Anterior cingulate cortex (tissue), 58 donors: Measurements from ENCODE around the gene SRPK2.
"Not testable (repeated sequence)": the region's sequence is repeated elsewhere in the genome, so short reads cannot be mapped to it uniquely, and the experiment has no call there.

ENCODE experiments used
- DNase-seq, 58 donors: peaks; one replicate each; lab custom pipeline; 2025; lab: John Stamatoyannopoulos, UW

SRPK2 gene

DNA sequence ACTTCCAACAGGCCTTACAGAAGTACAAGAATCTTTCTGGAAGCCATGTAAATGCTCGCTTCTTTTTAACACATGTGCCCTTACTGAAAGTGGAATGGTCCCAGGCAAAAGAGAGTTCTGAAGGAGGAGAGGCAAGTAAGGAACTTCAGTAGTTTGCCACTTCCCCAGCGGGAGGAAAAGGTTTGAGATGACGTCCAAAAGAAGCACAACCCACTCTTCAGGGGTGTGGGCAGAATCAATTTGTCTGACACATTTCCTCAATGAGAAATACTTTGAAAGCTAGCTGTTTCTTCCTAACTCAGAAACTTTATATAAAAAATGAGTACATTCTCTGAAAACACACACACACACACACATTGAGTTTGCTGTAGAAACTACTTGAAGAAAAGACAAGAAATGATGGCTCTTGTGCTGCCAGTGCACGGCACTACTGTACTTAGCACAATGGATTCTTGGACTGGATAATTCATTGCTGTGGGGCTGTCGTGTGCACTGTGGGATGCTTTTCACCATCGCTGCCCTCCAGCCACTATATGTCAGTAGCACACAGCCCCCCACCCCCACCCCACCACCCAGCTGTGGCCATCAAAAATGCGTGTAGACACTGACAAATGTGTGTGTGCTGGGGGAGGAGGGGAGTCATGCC, 183.0 kb downstream of the SRPK2 start:
- DNase-seq, result no peak

DNA sequence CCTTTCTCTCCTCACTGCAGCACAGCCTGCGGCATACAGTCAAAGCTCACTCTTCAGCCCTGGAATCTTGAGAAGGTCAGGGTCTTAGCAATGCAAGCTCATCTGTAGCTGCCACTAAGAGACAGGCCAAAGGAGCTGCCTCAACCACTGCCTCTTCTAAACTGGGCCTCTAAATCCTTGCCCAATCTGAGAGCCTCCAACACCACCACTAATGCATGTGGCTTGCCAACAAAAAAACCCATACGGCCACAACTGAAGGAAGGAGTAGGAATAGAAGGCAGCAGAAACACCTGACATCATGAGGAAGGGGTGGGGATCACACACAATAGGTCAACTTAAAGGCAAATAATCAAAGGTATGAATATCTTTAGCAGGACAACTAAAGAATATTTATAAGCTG, 183.8 kb downstream of the SRPK2 start:
- no peak for DNase-seq

DNA sequence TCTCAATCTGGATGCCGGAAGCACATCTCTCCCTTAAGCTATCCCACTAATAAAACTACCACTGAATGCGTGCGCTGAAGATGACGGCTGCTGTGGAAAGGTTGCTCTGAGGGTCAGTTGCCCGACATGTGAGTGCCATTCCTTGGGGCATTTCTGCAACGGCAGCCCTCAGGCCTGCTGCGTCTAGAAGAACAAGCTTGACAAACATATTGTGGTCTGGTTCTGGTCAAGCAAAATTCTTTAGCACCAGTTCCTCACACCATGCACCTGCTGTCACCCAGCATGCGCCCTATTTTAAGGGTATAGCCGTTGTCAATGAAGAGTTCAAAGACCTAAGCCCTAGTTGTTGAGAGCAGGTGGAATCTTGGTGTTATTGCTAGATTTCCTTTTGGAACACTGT, 184.2 kb downstream of the SRPK2 start:
- no peak for DNase-seq

DNA sequence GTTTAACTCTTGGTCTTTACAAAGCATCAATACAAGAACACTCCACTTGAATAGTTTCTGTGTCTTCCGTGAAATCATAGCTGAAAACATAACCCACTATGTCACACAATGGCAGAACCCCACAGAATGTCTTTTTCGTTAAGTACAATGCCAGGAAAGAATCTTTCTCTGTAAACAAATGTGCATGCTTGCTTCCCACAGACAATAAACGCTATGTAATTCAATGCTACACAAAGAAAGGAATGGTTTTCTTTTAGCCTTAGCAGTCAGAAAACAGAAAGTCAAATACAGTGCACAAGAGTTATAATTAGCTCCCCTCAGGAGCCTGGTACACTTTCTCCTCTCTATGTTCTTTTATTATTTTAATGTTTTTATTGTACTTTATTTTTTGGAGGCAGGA, 186.1 kb downstream of the SRPK2 start:
- peak in 1 of 58 donors; percentile 40 for DNase-seq

DNA sequence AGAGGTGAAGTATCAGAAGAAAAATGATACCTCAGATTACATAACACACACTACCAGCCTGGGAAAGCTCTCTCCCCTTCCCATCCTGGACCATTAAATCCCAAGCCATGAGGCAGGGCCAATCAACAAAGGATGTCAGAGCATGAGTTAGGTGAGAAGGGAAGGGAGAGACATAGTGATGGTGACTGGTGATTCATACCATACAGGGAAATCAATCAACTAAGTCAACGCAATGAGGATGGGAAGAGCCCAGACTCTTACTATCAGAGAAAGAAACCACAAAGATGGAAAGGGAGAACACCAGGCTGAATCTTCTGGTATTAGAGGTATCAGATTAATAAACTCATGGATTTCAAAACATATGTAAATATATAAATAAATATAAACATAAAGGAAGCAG, 189.3 kb downstream of the SRPK2 start:
- no peak for DNase-seq

DNA sequence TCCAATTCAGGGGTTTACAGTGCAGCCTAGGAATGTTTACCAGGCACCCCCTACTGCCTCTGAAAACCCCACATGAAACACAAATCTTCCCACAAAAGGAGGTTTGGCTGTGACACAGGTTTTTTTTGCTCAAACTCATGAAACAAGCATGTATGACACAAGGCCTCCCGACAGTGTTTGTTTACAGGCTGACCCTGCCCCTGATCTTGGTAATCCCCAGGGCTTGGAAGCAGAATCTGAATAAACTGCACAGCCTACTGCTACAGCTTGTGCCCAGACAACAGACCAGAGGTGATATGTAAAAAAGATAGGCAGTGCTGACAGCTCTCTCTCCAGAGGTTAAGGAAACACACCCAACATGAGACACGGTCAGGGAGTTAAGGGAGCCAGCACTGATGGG, 190.5 kb downstream of the SRPK2 start:
- DNase-seq, result no peak

DNA sequence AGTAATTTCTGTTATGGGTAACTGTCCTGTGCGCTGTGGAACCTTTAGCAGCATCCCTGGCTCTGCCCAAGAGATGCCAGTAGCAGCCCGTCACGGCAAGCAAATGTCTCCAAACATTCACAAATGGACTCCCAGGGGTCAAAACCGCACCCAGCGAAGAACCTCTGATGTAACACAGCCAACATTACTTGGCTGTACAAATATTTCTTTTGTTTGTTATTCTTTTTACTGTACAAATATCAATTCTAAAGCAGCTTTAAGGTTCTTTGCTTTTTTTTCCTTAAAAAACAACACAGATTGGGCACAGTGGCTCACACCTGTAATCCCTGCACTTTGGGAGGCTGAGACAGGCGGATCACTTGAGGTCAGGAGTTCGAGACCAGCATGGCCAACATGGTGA, 192.2 kb downstream of the SRPK2 start:
- DNase-seq, result no peak

DNA sequence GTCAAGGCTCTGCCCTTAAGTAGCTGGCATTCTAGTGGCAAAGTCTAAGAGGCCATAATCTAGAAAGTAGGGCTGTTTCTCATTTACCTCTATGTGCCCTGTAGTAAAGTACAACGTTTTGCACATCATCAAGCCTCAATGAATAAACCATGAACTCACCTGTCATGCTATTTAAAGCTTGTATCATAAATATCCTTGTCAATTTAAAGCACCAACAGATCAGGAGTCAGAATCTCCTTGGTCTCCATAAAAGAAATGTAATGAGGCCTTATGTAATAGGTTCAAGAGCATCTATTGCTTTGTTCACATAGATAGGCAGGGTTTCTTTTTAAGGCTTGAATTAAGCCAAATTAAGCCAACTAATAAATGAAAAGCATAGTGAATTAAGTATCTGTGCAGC, 192.8 kb downstream of the SRPK2 start:
- DNase-seq, result no peak

DNA sequence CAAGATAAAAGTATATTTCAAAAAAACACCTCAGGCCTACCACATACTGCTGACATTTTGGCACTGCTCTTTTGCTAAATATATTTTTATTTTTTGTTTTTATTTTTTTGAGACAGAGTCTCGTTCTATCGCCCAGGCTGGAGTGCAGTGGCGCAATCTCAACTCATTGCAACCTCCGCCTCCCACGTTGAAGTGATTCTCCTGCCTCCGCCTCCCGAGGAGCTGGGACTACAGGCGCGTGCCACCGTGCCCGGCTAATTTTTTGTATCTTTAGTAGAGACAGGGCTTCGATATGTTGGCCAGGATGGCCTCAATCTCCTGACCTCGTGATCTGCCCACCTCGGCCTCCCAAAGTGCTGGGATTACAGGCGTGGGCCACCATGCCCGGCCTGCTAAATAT, 193.8 kb downstream of the SRPK2 start:
- DNase-seq, result not testable (repeated sequence)

DNA sequence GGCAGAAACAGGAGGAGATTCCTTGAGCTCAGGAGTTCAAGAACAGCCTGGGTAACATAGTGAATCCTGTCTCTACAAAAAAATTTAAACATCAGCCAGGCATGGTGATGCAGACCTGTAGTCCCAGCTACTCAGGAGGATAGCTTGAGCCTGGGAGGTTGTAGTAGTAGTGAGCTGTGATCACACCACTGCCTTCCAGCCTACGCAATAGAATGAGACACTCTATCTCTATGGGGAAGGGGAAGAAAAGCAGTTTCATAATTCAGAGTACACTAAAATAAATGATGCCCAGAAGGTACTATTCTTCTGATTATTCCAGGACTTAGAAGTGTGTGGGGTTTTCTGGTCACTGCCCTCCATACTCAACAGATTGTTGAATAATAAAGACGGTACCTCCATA, 197.4 kb downstream of the SRPK2 start:
- DNase-seq, result no peak

DNA sequence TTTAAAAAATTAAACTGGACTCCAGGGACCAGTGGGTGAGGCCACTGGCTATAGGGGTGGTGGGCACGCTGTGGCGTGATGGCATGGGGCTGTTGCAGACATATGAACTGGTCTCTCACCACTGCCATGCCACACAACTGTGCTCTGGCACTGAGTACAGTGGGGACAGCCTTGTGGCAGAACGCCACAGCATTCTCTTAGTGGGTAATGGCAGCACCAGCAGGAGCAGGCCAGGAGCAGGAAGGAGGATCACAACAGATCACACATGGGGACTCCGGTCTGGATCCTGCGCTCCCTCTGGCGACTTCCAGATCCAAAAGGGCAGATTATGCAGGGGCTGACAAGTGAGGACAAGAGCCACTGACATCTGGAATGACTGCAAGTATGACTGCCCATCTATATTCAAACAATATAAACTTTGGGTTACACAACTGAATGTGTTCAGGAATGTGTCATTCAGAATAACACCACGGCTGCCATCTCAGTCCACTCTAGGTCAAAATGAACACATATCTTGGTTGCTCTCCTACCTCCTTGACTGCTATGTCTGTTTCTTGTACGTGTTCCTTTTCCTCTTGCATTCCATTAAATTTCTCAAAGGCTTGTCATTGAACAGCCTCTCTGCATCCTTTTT, 198.7 kb downstream of the SRPK2 start:
- no peak for DNase-seq

DNA sequence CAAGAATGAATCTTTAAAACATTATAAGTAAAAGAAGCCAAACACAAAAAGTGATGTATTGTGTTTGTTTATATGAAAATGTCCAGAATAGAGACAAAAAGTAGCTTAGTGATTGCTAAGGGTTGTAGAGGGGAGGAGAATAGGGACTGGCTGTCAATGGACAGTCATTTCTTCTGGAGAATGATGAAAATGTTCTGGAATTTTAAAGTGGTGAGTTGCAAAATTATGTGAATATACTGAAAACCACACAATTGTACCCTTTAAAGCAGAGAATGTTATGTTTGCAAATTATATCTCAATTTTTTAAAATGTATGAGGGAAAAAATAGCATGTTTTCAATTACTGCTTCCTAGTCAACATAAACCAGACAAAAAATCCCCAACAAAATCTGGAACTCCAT, 200.5 kb downstream of the SRPK2 start:
- DNase-seq, result no peak

DNA sequence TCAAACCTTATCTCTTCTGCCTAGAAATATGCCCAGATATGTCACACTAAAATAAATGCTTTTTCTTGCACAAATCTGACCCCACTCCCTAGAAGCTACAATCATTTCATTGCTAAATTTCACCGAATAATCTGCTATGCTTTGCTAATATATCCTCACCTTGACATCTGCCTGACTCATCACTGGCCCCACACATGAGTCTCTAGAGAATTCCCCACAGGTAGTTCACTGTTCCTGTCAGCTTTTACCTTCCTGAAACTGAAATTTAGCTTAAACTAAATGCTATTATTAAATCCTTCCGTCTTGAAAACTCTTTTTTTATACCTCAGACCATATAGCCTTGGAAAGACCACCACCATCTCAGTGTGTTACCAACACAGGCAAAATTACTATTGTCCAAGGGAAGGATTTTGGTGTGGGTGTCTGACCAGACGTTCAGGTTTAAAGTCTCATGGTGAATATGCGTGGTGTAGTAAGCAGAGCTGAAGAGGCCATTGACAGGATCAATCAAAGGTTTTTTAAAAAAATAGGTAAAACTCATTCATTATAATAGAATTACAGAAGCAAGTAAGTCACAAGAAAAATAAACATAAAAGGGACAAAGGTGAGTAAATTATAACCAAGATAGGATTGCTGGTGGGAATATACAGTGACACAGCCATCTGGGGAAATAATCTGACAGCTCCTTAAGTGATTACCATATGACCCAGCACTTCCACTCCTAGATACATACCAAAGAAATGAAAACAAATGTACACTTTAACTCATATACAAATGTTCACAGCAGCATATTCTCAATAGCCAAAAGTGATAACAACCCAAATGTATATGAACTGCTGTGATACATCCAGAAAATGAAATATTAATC, 201.2 kb downstream of the SRPK2 start:
- no peak for DNase-seq

DNA sequence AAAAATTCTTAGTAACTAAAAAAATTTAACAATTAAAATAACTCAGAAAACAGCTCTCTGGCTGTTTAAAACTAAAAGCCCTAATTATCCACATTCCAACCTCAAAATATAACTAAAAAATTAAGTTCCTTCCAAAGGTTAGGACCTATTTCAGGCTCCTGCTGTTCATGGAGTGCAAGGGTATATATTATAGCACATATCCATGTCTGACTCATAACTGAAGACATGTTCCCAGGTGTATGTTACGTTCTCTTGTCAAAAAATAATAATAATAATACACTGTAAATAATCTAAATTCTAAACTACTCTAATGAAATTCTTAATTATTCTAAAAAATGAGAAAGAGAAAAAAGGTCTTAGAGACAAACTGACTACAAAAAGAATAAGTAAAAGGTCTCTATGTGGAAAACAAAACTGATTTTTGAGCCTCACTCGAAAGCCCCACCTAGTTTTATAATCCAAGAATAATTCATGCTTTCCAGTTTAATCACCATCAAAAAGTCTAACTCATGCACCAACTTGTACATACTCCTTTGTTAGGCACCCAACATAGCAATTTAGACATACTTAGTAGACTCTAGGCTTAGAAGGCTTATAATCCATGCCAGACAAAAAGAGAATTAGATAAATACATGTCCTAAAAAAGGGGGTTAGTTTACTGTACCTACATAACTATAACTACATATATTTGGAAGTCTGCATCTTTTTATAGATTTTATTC, 203.3 kb downstream of the SRPK2 start:
- no peak for DNase-seq

DNA sequence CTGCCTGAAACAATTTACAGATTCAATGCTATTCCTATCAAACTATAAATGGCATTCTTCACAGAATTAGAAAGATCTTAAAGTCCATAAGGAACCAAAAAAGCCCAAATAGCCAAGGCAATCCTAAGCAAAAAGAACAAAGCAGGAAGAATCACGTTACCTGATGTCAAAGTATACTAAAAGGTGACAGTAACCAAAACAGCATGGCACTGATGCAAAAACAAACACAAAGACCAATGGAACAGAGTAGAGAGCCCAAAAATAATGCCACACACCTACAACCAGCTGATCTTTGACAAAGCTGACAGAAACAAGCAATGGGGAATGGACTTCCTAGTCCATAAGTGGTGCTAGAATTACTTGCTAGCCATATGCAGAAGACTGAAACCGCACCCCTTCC, 208.7 kb downstream of the SRPK2 start:
- no peak for DNase-seq

DNA sequence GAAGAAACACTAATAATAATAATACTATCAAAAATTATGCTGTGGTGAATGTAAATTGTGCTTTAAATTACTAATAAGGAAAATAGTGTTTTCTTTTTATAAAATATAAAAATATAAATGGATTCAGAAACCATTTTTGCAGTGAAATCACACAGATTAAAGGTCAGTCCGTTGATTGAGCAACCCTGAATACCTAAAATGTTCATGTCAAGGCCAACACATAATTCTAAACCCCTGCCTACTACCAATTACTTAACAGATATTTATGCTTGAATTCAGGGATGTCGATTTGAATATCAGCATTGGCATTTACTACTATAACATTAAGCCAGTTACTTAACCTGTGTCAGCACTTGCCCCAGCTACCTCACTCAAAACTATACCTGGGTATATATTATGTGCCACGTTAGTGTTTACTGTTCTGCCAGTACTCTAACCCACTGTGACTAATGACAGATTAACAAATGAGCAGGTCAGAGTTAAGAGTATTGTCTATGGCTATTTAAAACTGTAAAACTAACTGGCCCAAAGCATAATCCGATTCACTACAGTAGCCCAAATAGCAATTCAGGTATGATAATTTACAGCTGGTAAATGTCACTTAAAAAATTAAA, 209.7 kb downstream of the SRPK2 start:
- no peak for DNase-seq

DNA sequence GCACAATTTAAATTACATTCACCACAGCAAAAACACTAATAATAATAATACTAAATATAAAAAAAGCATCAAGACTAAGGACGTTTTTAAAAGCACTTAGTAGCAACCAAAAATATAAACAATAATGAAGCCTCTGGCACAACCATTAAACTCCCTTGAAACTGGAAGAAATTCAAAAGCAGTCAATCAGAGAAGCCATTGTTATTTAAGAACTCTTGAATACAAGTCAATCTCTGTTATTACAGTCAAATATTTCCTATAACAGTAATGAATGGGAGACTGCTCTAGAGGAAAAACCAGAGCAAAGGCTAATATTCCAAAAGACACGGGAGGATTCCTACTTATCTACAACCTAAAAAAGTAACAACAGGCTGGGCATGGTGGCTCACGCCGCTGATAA, 210.5 kb downstream of the SRPK2 start:
- no peak for DNase-seq

DNA sequence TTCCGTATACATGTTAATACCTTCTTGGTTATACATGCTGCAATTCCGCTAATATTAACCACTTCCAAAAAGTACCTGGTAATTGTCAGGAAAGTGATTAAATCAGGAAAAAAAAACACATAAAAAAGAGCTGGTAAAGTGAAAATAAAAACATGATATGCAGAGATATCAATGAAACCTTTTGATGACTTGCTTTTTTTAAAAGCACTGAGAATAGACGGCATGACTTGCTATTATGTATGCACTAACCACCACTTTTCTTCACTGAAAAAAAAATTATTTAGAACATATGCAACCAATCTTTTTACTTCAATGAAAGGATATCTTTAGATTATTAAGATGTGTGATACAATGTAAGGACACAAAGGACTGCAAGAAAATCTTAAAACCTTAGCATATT, 211.7 kb downstream of the SRPK2 start:
- no peak for DNase-seq

DNA sequence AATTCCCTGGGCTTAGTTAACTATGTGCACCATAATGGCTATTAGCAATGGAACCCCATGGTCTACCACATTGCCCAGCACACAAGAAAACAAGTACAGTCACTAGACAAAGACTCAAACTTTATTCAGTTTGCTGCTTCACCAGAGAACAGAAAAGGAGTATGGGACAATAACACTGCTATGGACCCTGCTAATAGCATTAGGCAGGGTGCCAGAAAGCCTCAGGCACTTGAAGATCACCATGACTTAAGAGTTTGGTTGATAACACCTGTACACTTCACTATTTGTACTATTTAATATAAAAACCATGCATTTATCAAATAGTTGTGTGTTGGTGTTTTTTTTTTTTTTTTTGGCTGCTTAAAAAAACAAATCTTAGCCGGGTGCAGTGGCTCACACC, 215.1 kb downstream of the SRPK2 start:
- no peak for DNase-seq

DNA sequence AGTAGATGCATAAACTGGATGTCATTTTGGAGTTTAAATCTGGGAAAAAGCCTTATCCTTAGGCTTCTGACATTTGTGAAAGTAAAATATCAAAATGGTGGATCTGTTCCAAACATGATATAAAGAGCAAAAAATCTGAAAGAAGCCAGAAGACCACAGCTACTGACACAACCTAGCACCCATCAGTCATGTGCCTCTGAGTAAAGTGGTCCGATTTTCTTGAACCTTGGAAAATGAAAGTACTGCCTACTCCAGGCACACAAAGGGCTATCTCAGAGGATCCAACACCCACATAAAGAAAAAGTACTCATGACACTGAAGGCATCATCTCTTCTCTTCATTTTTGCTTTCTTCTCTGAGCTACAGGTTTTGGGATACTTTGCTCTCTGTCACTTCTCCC, 224.0 kb downstream of the SRPK2 start:
- no peak for DNase-seq

DNA sequence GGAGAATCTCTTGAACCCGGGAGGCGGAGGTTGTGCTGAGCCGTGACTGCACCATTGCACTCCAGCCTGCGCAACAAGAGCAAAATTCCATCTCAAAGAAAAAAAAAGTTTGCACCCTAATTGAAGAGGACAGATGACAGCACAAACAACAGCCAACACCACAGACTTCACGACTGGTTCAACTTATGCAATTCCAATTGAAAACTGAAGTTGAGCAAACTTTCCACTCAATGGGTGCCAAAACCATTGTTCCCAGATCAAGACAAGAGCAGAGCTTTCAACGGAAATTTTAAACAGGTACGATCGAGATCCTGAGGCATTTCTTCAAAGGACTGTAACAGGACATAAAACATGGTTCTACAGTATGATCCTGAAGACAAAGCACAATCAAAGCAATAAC, 225.0 kb downstream of the SRPK2 start:
- DNase-seq, result no peak
